ENCODE measurements around the gene ATP10B. TPM values are rescaled to one million over a fixed set of nuclear protein-coding genes. Genes with fewer than 3 reads are reported as not detected.

The ATP10B gene
- total RNA-seq, 2 donors from 2014 or later = 0.47 TPM; not detected in 1

DNA sequence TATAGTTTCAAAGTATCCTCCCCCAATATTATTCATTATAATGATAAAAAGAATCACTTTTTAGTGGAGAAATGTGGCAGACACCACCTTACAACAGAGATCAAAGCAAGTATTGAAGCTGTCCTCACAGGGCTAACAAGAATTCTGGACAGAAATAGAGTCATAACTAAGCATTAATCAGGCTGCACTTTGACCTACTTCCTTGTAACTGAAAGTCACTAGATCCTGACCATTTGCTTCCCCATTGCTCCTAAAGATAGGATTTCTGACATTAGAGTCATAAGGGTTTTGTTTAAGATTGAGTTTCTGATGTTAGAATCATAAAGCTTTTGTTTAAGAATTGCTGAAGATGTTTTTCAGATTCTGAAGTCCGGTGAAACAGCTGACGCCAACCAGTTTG is 159.7 kb downstream of the ATP10B start:
- H3K4me3 ChIP-seq = no peak overlapping the region
- TF ChIP-seq CTCF (IDR thresholded peaks at IDR 0.05) = no peak

DNA sequence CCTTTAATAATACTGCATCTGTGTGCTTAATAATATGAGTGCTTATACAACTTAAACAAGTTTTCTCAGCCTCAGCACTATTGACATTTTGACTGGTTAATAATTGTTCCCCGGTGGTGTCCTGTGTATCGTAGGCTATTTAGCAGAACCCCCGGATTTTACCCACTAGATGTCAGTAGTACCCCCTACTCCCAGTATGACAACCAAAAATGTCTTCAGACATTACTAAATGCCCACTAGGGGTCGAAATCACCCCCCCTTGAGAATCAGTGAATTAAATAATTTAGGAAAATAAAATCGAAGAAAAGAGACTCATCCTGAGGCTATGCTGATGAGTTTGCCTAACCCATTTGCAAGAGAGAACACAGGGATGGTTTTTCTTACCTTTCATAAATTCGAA is 166.3 kb downstream of the ATP10B start:
- peak in 1 of 2 donors; percentile 47 for TF ChIP-seq CTCF (IDR thresholded peaks at IDR 0.05)

More for the DNA sequence above, 159.7 kb downstream of the ATP10B start:
- Histone ChIP-seq H3K36me3 (no peaks in the 10 kb centered on the region), H3K27me3 (no peaks in the 10 kb centered on the region), H3K27ac (no peak overlapping the region), H3K4me1 (no peaks in the 10 kb centered on the region), H3K9me3 (no peaks in the 10 kb centered on the region)
- no peak for DNase-seq (ENCODE audit: low spot score)

DNA sequence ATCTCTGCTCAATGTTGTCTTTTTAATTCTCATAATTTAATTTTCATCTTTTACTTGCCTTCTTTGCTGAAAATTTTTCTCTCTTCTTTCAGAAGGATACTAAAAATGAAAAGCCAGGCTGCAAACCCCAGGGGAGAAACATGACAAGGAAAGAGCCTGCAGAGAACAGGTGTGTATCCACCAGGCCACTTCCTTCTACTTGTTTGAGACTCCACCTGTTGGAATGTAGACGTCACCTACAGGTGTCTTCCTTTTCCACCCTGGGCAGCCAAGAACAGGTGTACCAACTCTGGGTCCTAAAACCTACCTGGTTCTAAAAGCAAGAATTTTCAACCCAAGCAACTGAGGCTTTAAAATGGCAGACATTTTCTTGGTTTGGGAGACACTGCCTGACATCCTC is 166.8 kb downstream of the ATP10B start:
- Histone ChIP-seq H3K9me3 (no peaks in the 10 kb centered on the region), H3K4me3 (no peak overlapping the region), H3K36me3 (no peaks in the 10 kb centered on the region), H3K27me3 (no peaks in the 10 kb centered on the region), H3K27ac (no peak overlapping the region), H3K4me1 (no peaks in the 10 kb centered on the region)
- TF ChIP-seq CTCF (IDR thresholded peaks at IDR 0.05) = no peak
- no peak for DNase-seq (ENCODE audit: low spot score)

More for the DNA sequence above, 166.3 kb downstream of the ATP10B start:
- Histone ChIP-seq H3K27me3 (no peaks in the 10 kb centered on the region), H3K4me1 (no peaks in the 10 kb centered on the region), H3K27ac (no peak overlapping the region), H3K4me3 (no peak overlapping the region), H3K36me3 (no peaks in the 10 kb centered on the region), H3K9me3 (no peaks in the 10 kb centered on the region)
- DNase-seq (ENCODE audit: low spot score) = no peak

GRCh38 chr5:160679567-160680309 is 172.3 kb downstream of the ATP10B start:
- H3K9me3 ChIP-seq = no peaks in the 10 kb centered on the region
- no peaks in the 10 kb centered on the region for H3K4me1 ChIP-seq
- no peaks in the 10 kb centered on the region for H3K36me3 ChIP-seq
- no peak for TF ChIP-seq CTCF (IDR thresholded peaks at IDR 0.05)
- no peak overlapping the region for H3K4me3 ChIP-seq
- no peaks in the 10 kb centered on the region for H3K27me3 ChIP-seq
- no peak overlapping the region for H3K27ac ChIP-seq
- no peak for DNase-seq (ENCODE audit: low spot score)

- Histone ChIP-seq H3K27me3 (no peaks in the 10 kb centered on the region), H3K27ac (no peak overlapping the region), H3K4me3 (no peak overlapping the region), H3K36me3 (no peaks in the 10 kb centered on the region), H3K9me3 (no peaks in the 10 kb centered on the region), H3K4me1 (no peaks in the 10 kb centered on the region)
- DNase-seq (ENCODE audit: low spot score) = no peak
- TF ChIP-seq CTCF (IDR thresholded peaks at IDR 0.05) = no peak
These were observed 176.0 kb downstream of the ATP10B start for GRCh38 chr5:160675988-160676387.

DNA sequence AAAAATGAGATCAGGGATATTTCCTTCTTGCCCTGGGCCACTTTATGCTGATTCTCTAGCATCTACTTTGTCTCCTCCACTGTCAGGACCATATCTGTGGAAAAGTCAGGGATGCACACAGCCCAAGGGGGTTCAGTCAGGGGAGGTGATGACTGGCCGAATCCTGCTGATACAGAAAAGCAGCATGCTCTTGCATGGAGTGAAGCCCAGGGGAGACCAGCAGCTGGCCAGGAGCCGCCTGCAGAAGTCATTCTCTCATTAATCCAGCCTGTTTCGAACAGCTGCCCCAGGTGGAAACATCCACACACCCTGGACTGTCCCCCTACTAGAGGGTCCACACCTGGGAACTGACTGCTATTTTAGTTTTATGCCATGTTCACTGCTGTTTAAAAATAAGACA is 177.1 kb downstream of the ATP10B start:
- no peaks in the 10 kb centered on the region for H3K36me3 ChIP-seq
- no peak for DNase-seq (ENCODE audit: low spot score)
- no peaks in the 10 kb centered on the region for H3K4me1 ChIP-seq
- H3K9me3 ChIP-seq = no peaks in the 10 kb centered on the region
- no peak overlapping the region for H3K27ac ChIP-seq
- H3K27me3 ChIP-seq = no peaks in the 10 kb centered on the region
- no peak overlapping the region for H3K4me3 ChIP-seq
- no peak for TF ChIP-seq CTCF (IDR thresholded peaks at IDR 0.05)
